Urinary bladder (tissue), 4 donors: ENCODE data around the gene SPDYC. TPM values are rescaled to one million over a fixed set of nuclear protein-coding genes. Genes with fewer than 3 reads are reported as not detected.
"Not testable (repeated sequence)": the region's sequence is repeated elsewhere in the genome, so short reads cannot be mapped to it uniquely, and the experiment has no call there.

ENCODE experiments used
- DNase-seq: peaks from one replicate; pipeline ENCODE4 v3.0.0-alpha.2; 2015; ENCODE audit errors: extremely low spot score
- H3K27ac ChIP-seq: one replicate; pipeline ENCODE4 v1.5.1; 2013; ENCODE audit warnings: low read depth, mild to moderate bottlenecking, moderate library complexity
- H3K36me3 ChIP-seq: one replicate; pipeline ENCODE4 v1.6.1; 2013; ENCODE audit warnings: mild to moderate bottlenecking, moderate library complexity; ENCODE audit not compliant: insufficient read depth
- H3K4me1 ChIP-seq: one replicate; pipeline ENCODE4 v1.6.1; 2013; ENCODE audit warnings: mild to moderate bottlenecking, moderate library complexity; ENCODE audit not compliant: insufficient read depth
- H3K4me3 ChIP-seq: one replicate; pipeline ENCODE4 v1.5.1; 2013; ENCODE audit warnings: low read depth, low read length
- WGBS: extraction: QIAGEN DNeasy Blood & Tissue Kit; methylation state at CpG from one replicate; pipeline ENCODE4 v1.1.7; 2013; 5-methylcytosine and 5-hydroxymethylcytosine counted together
- polyA plus RNA-seq: library from polyadenylated mRNA; stranded (reverse); fragments of 200-250 nt; gene quantifications from one replicate; pipeline ENCODE4 v1.2.3, GENCODE V29; 2013
- total RNA-seq: library from RNA; depleted of rRNA; stranded (reverse); fragments of >200 nt; gene quantifications from one replicate; pipeline ENCODE4 v1.2.3, GENCODE V29; 2014
- donor health status: healthy with polysubstance abuse.
- donor health status: healthy.

SPDYC gene
- total and polyA plus RNA-seq, 2 donors, result not detected

- DNase-seq, result no peak
- 78% methylated on average over 2 of the region's 2 CpGs for WGBS
Measured at GRCh38 chr11:65147352-65148075, 22.5 kb upstream of the SPDYC start.

GRCh38 chr11:65148657-65149056, 21.4 kb upstream of the SPDYC start:
- no peak overlapping the region for H3K27ac ChIP-seq
- H3K4me3 ChIP-seq, result no peak overlapping the region
- peaks cover 2% of the 10 kb centered on the region for H3K4me1 ChIP-seq
- H3K36me3 ChIP-seq, result no peaks in the 10 kb centered on the region
- no peak for DNase-seq
- WGBS, result 88% methylated on average over 5 of the region's 5 CpGs

More at GRCh38 chr11:65147352-65148075, 22.5 kb upstream of the SPDYC start:
- H3K36me3 ChIP-seq, result no peaks in the 10 kb centered on the region
- H3K4me1 ChIP-seq, result peaks cover 2% of the 10 kb centered on the region
- H3K4me3 ChIP-seq, result no peak overlapping the region
- no peak overlapping the region for H3K27ac ChIP-seq

DNA sequence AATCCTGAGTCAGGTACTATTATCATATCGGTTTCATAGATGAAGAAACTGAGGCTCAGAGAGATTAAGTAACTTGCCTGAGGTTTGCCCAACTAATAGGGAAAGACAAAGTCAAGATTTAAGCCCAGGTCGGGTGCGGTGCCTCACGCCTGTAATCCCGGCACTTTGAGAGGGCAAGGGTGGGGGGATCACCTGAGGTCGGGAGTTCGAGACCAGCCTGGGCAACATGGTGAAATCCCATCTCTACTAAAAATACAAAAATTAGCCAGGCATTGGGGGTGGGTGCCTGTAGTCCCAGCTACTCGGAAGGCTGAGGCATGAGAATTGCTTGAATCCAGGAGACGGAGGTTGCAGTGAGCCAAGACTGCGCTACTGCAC, 19.9 kb upstream of the SPDYC start:
- not testable (repeated sequence) for H3K4me1 ChIP-seq, DNase-seq, H3K4me3 ChIP-seq, H3K36me3 ChIP-seq, H3K27ac ChIP-seq
- 68% methylated on average over 10 of the region's 10 CpGs for WGBS

GRCh38 chr11:65150509-65151299, 19.3 kb upstream of the SPDYC start:
- H3K27ac ChIP-seq, result no peak overlapping the region
- 18% methylated on average over 12 of the region's 12 CpGs for WGBS
- peaks cover 2% of the 10 kb centered on the region for H3K4me1 ChIP-seq
- peak; percentile 60 for DNase-seq
- no peak overlapping the region for H3K4me3 ChIP-seq
- no peaks in the 10 kb centered on the region for H3K36me3 ChIP-seq

- Histone ChIP-seq H3K36me3 (no peaks in the 10 kb centered on the region), H3K4me1 (peaks cover 2% of the 10 kb centered on the region), H3K4me3 (no peak overlapping the region), H3K27ac (no peak overlapping the region)
- WGBS, result 62% methylated on average over 3 of the region's 3 CpGs
- DNase-seq, result no peak
Measured at GRCh38 chr11:65151331-65151899, 18.6 kb upstream of the SPDYC start.

DNA sequence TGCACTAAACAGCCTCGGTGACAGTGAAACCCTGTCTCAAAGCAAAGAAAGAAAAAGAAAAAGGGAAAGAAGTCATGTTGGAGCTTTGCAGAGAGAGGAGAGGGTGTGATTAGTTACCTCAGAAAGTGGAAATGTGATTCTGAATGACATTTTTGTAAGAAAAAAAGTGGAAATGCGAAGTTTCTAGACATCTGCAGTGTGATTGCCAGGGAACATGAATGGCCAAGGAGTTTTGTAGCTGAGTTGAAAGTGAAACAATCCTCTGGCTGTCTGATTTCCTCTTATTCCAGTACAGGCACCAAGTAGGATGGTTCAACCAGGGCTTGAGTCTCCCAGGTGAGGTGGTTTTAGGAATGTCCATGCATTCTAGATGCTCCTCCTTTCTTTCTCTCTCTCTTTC, 17.9 kb upstream of the SPDYC start:
- Histone ChIP-seq H3K36me3 (no peaks in the 10 kb centered on the region), H3K4me3 (no peak overlapping the region), H3K27ac (no peak overlapping the region), H3K4me1 (no peaks in the 10 kb centered on the region)
- DNase-seq, result no peak
- WGBS, result 67% methylated on average over 2 of the region's 2 CpGs

- 95% methylated on average over 3 of the region's 3 CpGs for WGBS
- Histone ChIP-seq H3K4me3 (no peak overlapping the region), H3K4me1 (no peaks in the 10 kb centered on the region), H3K36me3 (no peaks in the 10 kb centered on the region), H3K27ac (no peak overlapping the region)
- no peak for DNase-seq
Measured at GRCh38 chr11:65156256-65156655, 13.8 kb upstream of the SPDYC start.

DNA sequence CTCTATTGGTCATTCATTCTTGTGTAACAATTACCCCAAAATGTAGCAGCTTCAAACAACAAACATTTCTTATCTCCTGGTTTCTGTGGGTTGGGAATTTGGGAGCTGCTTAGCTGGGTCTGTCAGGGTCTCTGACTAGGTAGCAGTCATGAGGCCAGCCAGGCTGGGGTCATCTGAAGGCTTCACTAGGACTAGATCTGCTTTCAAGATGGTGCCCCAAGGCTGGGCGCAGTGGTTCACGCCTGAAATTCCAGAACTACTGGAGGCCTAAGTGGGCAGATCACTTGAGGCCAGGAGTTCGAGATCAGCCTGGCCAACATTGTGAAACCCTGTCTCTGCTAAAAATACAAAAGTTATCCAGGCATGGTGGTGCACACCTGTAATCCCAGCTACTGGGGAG, 13.1 kb upstream of the SPDYC start:
- DNase-seq, result no peak
- Histone ChIP-seq H3K36me3 (no peaks in the 10 kb centered on the region), H3K4me3 (no peak overlapping the region), H3K27ac (no peak overlapping the region), H3K4me1 (no peaks in the 10 kb centered on the region)
- WGBS, result 93% methylated on average over 3 of the region's 3 CpGs

DNA sequence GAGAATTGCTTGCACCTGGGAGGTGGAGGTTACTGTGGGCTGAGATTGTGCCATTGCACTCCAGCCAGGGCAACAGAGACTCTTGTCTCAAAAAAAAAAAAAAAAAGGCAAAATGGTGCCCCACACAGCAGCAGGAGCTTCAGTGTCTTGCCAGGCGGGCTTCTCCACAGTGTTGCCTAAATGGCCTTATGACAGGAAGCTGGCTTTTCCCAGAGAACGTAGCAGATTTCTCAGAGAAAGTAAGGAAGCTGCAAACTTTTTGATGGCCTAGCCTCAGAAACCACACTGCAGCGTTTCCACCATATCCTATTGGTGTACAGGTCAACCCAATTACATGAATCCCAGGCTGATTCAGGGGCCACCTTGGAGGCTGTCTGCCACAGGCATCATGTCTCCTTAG, 12.7 kb upstream of the SPDYC start:
- no peak overlapping the region for H3K4me3 ChIP-seq
- H3K4me1 ChIP-seq, result no peaks in the 10 kb centered on the region
- H3K27ac ChIP-seq, result no peak overlapping the region
- WGBS, result 72% methylated on average over 3 of the region's 3 CpGs
- DNase-seq, result no peak
- no peaks in the 10 kb centered on the region for H3K36me3 ChIP-seq

DNA sequence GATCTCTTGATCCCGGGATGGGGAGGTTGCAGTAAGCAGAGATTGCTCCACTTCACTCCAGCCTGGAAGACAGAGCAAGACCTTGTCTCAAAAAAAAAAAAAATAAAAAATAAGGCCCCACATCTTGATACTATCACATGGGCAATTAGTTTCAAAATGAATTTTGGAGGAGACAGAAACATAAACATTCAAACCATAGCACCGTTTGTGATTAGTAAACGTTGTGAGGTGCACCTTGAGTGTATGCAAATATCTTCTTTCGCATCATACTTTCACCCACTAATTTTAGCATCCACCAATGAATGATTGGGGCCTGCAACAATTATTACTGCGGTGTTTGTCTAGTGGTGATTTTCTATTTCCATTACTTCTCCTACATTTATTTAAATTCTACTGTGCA, 11.0 kb upstream of the SPDYC start:
- Histone ChIP-seq H3K27ac (no peak overlapping the region), H3K4me3 (no peak overlapping the region), H3K36me3 (no peaks in the 10 kb centered on the region), H3K4me1 (no peaks in the 10 kb centered on the region)
- WGBS, result 74% methylated on average over 5 of the region's 5 CpGs
- no peak for DNase-seq

DNA sequence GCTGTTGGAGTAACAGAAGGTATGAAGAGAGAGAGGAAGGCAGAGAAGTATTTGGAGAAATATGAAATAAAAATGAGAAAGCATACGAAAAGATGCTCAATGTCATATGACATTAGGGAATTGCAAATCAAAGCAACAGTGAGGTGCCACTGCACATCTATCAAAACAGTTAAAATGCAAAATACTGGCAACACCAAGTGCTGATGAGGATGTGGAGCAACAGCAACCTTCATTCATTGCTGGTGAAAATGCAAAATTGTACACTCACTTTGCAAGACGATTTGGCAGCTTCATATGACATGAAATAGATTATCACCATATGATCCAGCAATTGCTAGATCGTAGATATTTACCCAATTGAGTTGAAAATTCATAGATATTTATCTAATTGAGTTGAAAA, 9.4 kb upstream of the SPDYC start:
- 69% methylated on average over 3 of the region's 3 CpGs for WGBS
- Histone ChIP-seq H3K4me3 (no peak overlapping the region), H3K36me3 (no peaks in the 10 kb centered on the region), H3K4me1 (no peaks in the 10 kb centered on the region), H3K27ac (no peak overlapping the region)
- no peak for DNase-seq

DNA sequence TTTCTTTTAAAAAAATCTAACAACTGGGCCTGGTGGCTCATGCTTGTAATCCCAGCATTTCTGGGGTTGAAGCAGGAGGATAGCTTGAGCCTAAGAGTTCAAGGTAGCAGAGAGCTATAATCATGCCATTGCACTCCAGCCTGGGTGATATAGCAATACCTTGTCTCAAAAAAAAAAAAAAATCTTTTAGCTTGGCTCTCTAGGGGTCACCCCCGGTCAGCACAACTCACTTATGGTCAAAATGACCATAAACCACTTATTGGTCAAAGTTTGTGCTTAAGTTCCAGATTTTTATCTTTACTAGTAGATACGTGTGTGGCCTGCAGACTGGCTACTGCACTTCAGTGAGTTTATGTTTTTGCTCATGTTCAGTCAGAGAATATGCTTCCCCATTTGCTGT, 6.3 kb upstream of the SPDYC start:
- Histone ChIP-seq H3K36me3 (no peaks in the 10 kb centered on the region), H3K27ac (no peak overlapping the region), H3K4me3 (no peak overlapping the region), H3K4me1 (no peaks in the 10 kb centered on the region)
- DNase-seq, result no peak
- 74% methylated on average over 2 of the region's 2 CpGs for WGBS

- DNase-seq, result no peak
- WGBS, result 35% methylated on average over 31 of the region's 31 CpGs
- Histone ChIP-seq H3K27ac (no peak overlapping the region), H3K4me3 (peak overlapping the region; percentile 11), H3K36me3 (no peaks in the 10 kb centered on the region), H3K4me1 (no peaks in the 10 kb centered on the region)
Measured at GRCh38 chr11:65165410-65166317, 4.4 kb upstream of the SPDYC start.
